HG03378 (cell line): ENCODE measurements around the gene BAG1.

Source experiments
- ATAC-seq: cut with Tn5 transposase; IDR thresholded peaks from one replicate; pipeline ENCODE4 v1.9.1; 2021; ENCODE audit warnings: mild to moderate bottlenecking, moderate library complexity; ENCODE audit not compliant: unreplicated experiment

Gene BAG1

DNA sequence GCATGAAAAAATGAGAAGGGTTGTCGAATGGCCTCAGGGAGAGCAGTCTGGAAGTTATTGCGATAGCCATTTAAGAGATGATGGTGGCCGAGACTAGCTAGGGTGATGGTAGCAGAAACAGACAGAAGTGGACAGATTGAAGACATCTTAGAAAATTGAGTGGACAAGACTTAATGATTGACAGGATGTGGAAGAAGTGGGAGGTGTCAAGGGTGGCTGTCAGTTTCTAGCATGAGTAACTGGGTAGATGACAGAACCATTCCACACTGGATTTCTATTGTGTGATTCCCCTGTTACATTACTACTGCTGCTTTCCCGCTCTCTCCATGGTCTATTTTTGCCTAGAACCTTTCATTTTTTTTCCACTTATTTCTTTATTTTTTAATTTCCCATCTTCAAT is 13.0 kb upstream of the BAG1 start:
- no peak for ATAC-seq

GRCh38 chr9:33273972-33274328 is 9.4 kb upstream of the BAG1 start:
- no peak for ATAC-seq

- no peak for ATAC-seq
Observed at GRCh38 chr9:33273266-33273971, 8.9 kb upstream of the BAG1 start.

DNA sequence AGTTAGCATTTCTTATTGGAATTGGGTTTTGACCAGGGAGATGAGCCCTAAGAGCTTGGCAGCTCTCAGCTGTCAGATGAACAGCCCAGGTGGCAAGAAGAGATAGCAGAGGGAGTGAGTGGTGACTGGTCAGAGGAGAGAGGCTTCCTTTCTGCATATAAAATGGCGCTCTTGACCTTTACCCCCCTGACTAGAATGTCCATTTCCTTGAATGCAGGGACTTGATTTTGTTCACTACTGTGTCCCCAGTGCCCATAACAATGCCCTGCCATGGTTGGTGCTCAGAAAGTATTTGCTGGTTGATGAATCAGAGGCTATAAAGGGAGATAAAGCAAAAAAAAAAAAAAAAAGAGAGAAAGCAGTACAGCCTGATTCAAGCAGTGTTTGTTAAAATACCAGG is 7.6 kb upstream of the BAG1 start:
- ATAC-seq: no peak

- no peak for ATAC-seq
Observed at GRCh38 chr9:33270146-33270545, 5.6 kb upstream of the BAG1 start.

DNA sequence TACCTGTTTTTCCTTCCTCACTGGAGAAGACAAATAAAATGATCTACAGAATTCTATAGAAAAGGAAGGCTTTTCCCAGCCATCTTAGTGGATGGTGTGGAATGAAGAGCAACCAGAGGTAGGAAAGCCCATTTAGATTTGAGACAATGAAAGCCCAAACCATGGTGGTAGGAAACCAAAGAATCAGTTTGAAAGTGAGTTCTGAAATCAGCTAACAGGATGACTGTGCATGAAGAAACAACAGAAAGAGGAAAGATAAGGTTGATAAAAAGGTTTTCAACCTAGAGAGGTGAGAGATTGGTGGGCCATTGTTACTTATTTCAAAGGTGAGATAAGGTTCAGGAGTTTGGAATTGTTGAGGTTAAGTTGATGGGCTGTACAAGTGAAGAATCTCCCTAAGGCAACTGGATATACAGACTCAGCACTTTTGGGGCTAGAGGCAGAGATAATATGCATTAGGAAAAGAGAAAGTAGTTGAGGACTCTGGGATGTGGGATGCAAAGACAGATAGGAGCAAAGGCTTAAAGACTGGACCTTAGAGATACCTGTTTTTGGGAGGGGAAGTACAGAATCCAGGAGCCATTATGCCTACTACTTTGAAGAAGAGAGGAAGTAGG is 2.8 kb upstream of the BAG1 start:
- ATAC-seq: no peak

GRCh38 chr9:33265211-33265865 is 830 bp upstream of the BAG1 start:
- ATAC-seq: no peak

- peak; percentile 21 for ATAC-seq
Observed at GRCh38 chr9:33264003-33264472, 470 bp downstream of the BAG1 start.

DNA sequence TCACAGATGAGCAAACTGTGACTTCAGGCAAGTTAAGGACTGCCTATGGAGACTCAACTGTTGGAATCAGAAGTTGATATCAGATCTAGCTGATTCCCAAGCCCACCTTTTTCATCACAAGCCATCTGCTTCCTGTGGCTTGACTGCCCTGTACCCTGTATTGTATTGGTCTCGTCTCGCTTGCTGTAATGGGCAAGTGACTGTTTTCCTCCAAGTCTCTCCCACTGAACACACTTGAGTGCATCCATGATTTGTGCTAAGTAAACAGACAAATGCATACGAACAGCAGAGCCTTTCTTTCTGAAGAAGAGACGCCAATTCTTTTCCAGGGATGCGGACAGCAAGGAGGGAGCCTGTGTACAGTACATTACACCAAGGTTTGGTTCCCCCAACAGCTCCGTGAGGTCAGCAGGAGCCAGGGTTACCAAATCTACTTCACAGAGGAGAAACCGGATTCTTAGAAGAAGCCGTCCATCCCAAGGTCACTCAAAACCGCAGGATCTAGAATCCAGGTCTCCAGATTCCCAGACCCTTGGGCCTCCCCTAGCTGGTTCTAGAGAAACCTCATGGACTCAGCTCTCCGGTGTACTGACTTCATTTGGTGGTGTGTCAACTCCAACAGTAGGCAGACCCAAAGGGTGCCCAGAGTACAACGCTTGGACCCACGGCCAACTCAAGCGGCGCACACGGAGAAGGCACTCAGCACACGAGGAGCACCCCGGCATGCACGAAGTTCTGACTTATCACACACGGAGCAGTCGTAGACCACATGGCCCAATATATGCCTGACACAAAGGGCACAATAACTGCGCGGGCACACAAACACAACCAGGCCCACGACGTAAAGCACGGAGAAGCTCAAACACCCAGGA is 1.1 kb downstream of the BAG1 start:
- peak; percentile 6 for ATAC-seq

- no peak for ATAC-seq
Observed at GRCh38 chr9:33260372-33260771, 4.1 kb downstream of the BAG1 start.

DNA sequence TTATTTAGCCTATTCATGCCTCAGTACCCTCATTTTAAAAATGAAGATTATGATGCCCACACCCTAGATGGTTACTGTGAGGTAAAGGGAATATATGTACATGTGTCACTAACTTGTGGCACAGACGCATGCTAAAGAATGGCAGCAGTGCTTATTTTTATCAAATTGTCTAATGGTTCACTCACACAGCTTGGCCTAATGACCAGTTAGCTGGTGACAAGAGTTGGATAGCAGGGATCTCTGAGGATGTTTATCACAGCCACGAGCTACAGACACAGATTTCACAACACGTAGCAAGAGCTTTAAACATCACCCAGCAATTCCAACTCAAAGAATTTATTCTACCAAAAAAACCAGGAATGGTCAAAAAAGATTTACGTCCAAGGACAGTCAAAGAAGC is 7.2 kb downstream of the BAG1 start:
- no peak for ATAC-seq

DNA sequence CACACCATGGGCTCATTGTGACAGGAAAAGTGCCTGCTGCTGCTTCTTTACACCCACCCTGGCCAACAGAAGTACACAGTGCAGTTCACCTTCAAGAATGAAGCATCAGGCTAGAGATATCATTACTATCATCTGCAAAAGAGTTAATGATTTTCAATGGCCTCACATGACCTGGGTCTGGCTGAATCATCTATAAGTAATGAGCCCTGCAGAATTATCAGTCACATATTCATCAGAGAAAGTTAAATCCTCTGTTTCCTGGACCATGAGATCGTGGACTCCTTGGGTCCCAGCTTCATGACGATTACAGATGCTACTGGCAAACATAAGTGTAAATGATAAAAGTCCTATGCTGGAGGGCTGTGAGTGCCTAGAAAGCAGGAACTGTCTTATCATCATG is 8.3 kb downstream of the BAG1 start:
- no peak for ATAC-seq

GRCh38 chr9:33255471-33255870 is 9.0 kb downstream of the BAG1 start:
- ATAC-seq: no peak

- ATAC-seq: no peak
Observed at GRCh38 chr9:33255014-33255413, 9.5 kb downstream of the BAG1 start.

DNA sequence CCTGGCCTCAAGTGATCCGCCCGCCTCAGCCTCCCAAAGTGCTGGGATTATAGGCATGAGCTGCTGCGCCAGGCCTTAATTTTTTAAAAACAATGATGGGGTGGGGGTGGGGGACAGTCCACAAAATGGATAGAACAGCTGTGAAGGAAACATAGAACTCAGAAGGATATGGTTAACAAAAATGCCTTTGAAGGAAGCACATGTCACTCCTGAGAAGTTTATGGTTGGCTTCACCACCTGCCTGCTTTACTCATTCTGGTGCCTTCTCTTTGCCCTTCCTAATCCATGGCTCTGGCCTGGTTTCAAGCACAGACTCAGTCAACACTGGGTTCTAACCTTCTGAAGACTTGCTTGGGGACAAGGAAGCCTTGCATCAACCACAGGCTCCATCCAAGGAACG is 10.3 kb downstream of the BAG1 start:
- ATAC-seq: no peak

- no peak for ATAC-seq
Observed at GRCh38 chr9:33250458-33250995, 14.0 kb downstream of the BAG1 start.

DNA sequence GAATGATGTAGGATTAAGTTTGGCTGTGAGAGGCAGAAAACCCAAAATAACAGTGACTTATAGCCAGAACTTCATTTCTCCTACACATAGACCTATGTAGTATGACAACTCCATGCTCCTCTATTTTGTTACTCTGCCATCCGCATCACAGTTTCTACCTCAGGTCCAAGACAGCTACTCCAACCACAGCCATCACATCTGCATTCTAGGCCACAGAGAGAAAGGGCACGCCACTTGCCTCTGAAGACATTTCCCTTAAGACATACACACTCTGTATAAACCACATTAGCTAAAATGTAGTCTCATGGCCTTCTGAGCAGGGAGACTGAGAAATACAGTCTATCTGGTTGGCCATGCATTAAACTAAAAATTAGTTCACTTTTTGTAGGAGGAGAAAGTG is 14.5 kb downstream of the BAG1 start:
- ATAC-seq: no peak

DNA sequence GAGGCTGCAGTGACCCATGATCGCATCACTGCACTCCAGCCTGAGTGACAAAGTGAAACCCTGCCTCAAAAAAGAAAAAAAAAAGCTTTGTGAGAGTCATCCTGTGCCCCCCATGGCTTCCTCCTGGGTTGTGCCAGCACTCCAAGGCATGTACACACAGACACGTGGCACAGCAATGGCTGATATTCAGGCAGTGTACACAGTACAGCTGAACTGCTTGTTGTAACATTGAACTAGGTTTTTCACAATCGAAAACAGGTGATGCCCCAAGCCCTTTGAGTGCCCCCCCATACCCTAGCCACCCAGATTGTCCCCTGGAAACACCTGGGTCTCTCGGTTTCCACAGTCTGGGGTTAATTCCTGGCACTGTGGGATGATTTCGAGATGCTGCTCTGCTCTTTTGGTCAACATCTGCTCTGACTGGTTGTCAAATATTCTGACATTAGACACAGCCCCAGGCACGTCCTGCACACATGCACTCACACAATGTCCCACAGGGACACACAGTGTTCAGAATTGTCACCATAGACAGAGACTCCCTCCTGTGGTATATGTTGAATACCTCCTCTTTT is 15.3 kb downstream of the BAG1 start:
- peak; percentile 58 for ATAC-seq

GRCh38 chr9:33248606-33249005 is 15.9 kb downstream of the BAG1 start:
- ATAC-seq: no peak

GRCh38 chr9:33246269-33246860 is 18.1 kb downstream of the BAG1 start:
- no peak for ATAC-seq
